HCT116 (cell line): ENCODE results near the gene FYCO1. TPM values are rescaled to one million over a fixed set of nuclear protein-coding genes. Genes with fewer than 3 reads are reported as not detected.

ENCODE experiments used
- ATAC-seq: fragments of 200-7000 bp; cut with Tn5 transposase; 2 replicates; pipeline ENCODE4 v1.9.1; 2020; ENCODE audit warnings: mild to moderate bottlenecking, moderate library complexity
- BruUV-seq: library from RNA; stranded (reverse); fragments of 400-500 nt; replicated peaks from 2 replicates; lab custom pipeline; 2021; lab: Mats Ljungman, UMichigan
- CTCF ChIA-PET: fragments of 300-600 bp; sonication (Branson Sonifier 250); formaldehyde crosslinking; loops from one replicate; lab custom pipeline; 2021; ENCODE audit warnings: antibody characterized with exemption; lab: Charles Lee
- POLR2A ChIA-PET: fragments of 300-600, 350-600 bp; sonication (Branson Sonifier 250); formaldehyde crosslinking; loops from one replicate; lab custom pipeline; 2021; ENCODE audit warnings: antibody characterized with exemption; lab: Charles Lee
- RAD21 ChIA-PET, 2 experiments: fragments of 300-600 bp; sonication (Branson Sonifier 250); formaldehyde crosslinking; loops; one replicate each; lab custom pipeline; 2023; ENCODE audit warnings: low total read pairs in 2 of 2; ENCODE audit not compliant: uncharacterized antibody in 2 of 2, unreplicated experiment in 2 of 2, low non-redundant PET in 1 of 2; lab: Charles Lee
- DNase-seq: peaks from one replicate; pipeline ENCODE4 v3.0.0-alpha.2; 2010; ENCODE audit warnings: low read depth, low spot score
- H2AFZ ChIP-seq: fragments of 200-600 bp; shearing (Covaris generic), sonication (generic); 2 replicates; pipeline ENCODE4 v1.6.1; 2017; ENCODE audit warnings: low read depth, mixed run types, mixed read lengths, antibody characterized with exemption, low read length; ENCODE audit not compliant: poor library complexity, severe bottlenecking
- H3K27ac ChIP-seq: 2 replicates; pipeline ENCODE4 v1.5.1; 2012; ENCODE audit warnings: low read depth, low read length
- H3K27me3 ChIP-seq: fragments of 200-600 bp; sonication (generic); 2 replicates; pipeline ENCODE4 v1.6.1; 2016; ENCODE audit warnings: mixed run types, low read length, mixed read lengths; ENCODE audit not compliant: insufficient read depth
- H3K36me3 ChIP-seq, 2 experiments: fragments of 200-500 bp in 1 of 2; fragments of 200-600 bp in 1 of 2; sonication (Bioruptor generic) in 1 of 2; sonication (generic) in 1 of 2; 2 replicates each; pipeline versions ENCODE4 v1.5.1 to v1.6.1; 2014 to 2016; ENCODE audit warnings: low read length in 2 of 2, inconsistent platforms in 1 of 2, mixed read lengths in 1 of 2, mixed run types in 1 of 2; ENCODE audit not compliant: insufficient read depth in 2 of 2, control insufficient read depth in 1 of 2
- H3K4me1 ChIP-seq, 2 experiments: fragments of 200-600 bp in 1 of 2; sonication (generic) in 1 of 2; 2 replicates each; pipeline versions ENCODE4 v1.5.1 to v1.6.1; 2012 to 2017; ENCODE audit warnings: low read length in 2 of 2, inconsistent platforms in 1 of 2, mild to moderate bottlenecking in 1 of 2, mixed read lengths in 1 of 2, mixed run types in 1 of 2, moderate library complexity in 1 of 2; ENCODE audit not compliant: insufficient read depth in 2 of 2, control insufficient read depth in 1 of 2
- H3K4me2 ChIP-seq: fragments of 200-600 bp; sonication (generic); 2 replicates; pipeline ENCODE4 v1.6.1; 2017; ENCODE audit warnings: mixed run types, low read length, mixed read lengths
- H3K4me3 ChIP-seq, 2 experiments: fragments of 200-600 bp in 1 of 2; sonication (generic) in 1 of 2; replicated peaks in 1 of 2; 2 replicates each; pipeline ENCODE4 v1.5.1; 2011 to 2016; ENCODE audit warnings: low read length in 2 of 2, control low read depth in 1 of 2, low read depth in 1 of 2, mild to moderate bottlenecking in 1 of 2, mixed read lengths in 1 of 2, mixed run types in 1 of 2
- H3K79me2 ChIP-seq: fragments of 200-600 bp; sonication (generic); 2 replicates; pipeline ENCODE4 v1.6.1; 2017; ENCODE audit warnings: mild to moderate bottlenecking, mixed run types, low read length, moderate library complexity, mixed read lengths; ENCODE audit not compliant: insufficient read depth
- H3K9ac ChIP-seq: fragments of 200-600 bp; sonication (generic); 2 replicates; pipeline ENCODE4 v1.6.1; 2016; ENCODE audit warnings: low read length, mixed read lengths
- H3K9me2 ChIP-seq: fragments of 200-600 bp; sonication (generic), shearing (Covaris generic); 2 replicates; pipeline ENCODE4 v1.6.1; 2017; ENCODE audit warnings: mixed run types, mild to moderate bottlenecking, moderate library complexity; ENCODE audit not compliant: insufficient read depth
- H3K9me3 ChIP-seq, 2 experiments: fragments of 200-500 bp in 1 of 2; fragments of 200-600 bp in 1 of 2; sonication (Bioruptor generic) in 1 of 2; sonication (generic) in 1 of 2; 2 replicates each; pipeline ENCODE4 v1.6.1; 2014 to 2017; ENCODE audit warnings: low read length in 2 of 2, mixed read lengths in 2 of 2, inconsistent platforms in 1 of 2, low read depth in 1 of 2, mild to moderate bottlenecking in 1 of 2, mixed run types in 1 of 2, moderate library complexity in 1 of 2; ENCODE audit not compliant: control insufficient read depth in 1 of 2, insufficient read depth in 1 of 2
- H4K20me1 ChIP-seq: fragments of 200-600 bp; sonication (generic), shearing (Covaris generic); 2 replicates; pipeline ENCODE4 v1.6.1; 2017; ENCODE audit warnings: mixed run types, mild to moderate bottlenecking, moderate library complexity; ENCODE audit not compliant: insufficient read depth
- CEBPB ChIP-seq: IDR thresholded peaks from 2 replicates; pipeline ENCODE4 v1.6.1; 2012; ENCODE audit warnings: low read depth
- EZH2 ChIP-seq: fragments of 200-600 bp; sonication (generic); IDR thresholded peaks from 2 replicates; pipeline ENCODE4 v1.6.1; 2017; ENCODE audit warnings: antibody characterized with exemption, mixed run types
- FOSL1 ChIP-seq: IDR thresholded peaks from 2 replicates; pipeline ENCODE4 v1.6.1; 2012; ENCODE audit warnings: low read depth
- JUND ChIP-seq: IDR thresholded peaks from 2 replicates; pipeline ENCODE4 v1.6.1; 2012
- POLR2A ChIP-seq: IDR thresholded peaks from 2 replicates; pipeline ENCODE4 v1.7.0; 2011; ENCODE audit warnings: borderline replicate concordance; ENCODE audit not compliant: insufficient read depth, insufficient read length; ENCODE audit errors: extremely low read depth
- SIN3A ChIP-seq: IDR thresholded peaks from 2 replicates; pipeline ENCODE4 v1.6.1; 2012; ENCODE audit warnings: low read depth
- SP1 ChIP-seq: IDR thresholded peaks from 2 replicates; pipeline ENCODE4 v1.6.1; 2012; ENCODE audit warnings: low read depth
- TCF7L2 ChIP-seq: IDR thresholded peaks from 2 replicates; pipeline ENCODE4 v1.7.0; 2011; ENCODE audit warnings: borderline replicate concordance, inconsistent platforms; ENCODE audit not compliant: insufficient read depth, insufficient read length; ENCODE audit errors: extremely low read depth
- ZBTB33 ChIP-seq: IDR thresholded peaks from 2 replicates; pipeline ENCODE4 v1.6.1; 2011; ENCODE audit warnings: mild to moderate bottlenecking, low read length, moderate library complexity; ENCODE audit not compliant: insufficient replicate concordance; ENCODE audit errors: extremely low read depth
- ZFX ChIP-seq: fragments of 450-650 bp; IDR thresholded peaks from 2 replicates; pipeline ENCODE4 v1.6.1; 2017
- intact Hi-C: fragments of 100-400 bp; cut with micrococcal nuclease; formaldehyde crosslinking; loops from 2 replicates; pipeline ENCODE4 v1.10.0; 2022
- total RNA-seq: library from RNA; stranded (reverse); gene quantifications from one replicate; pipeline ENCODE4 v1.2.1, GENCODE V29; 2021; ENCODE audit not compliant: unreplicated experiment
- TF ChIP-seq, protein P1 (sequence below): IDR thresholded peaks from 2 replicates; pipeline ENCODE4 v1.6.1; 2012
- TF ChIP-seq, protein P2 (sequence below), 3 experiments: fragments of 200-600 bp in 1 of 3; sonication (generic) in 1 of 3; IDR thresholded peaks in 2 of 3; conservative IDR thresholded peaks in 1 of 3; 2 replicates each; pipeline ENCODE4 v1.5.1; 2012 to 2017; ENCODE audit warnings: low read depth in 2 of 3, low read length in 2 of 3, antibody characterized with exemption in 1 of 3, borderline replicate concordance in 1 of 3, control low read depth in 1 of 3, mild to moderate bottlenecking in 1 of 3, mixed read lengths in 1 of 3, mixed run types in 1 of 3, moderate library complexity in 1 of 3; ENCODE audit not compliant: insufficient read depth in 1 of 3

The FYCO1 gene
- total RNA-seq, 1 experiment from 2014 or later = 15.8 TPM

DNA sequence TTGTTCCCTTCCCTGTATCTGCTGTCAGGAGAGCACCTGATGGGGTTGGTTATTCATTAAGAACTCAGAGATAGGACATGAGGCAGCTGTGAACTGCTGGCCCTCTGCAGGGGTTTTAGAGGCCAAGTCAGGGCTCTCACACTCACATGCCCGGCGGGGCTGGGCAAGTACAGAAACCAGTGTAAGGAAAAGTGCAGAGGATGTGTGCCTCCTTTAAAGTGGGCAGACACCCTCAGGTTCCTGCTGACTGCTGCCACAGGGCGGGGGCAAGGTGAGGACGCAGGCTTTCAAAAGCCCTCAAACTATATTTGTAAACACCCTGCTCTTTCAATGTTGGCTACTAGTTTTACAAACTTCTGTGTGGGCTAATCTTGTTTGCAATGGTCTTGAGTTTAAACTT, 30.0 kb downstream of the FYCO1 start:
- ChIA-PET CTCF (no interaction called here), RAD21 (no interaction called here), POLR2A (no interaction called here)
- intact Hi-C loops = no loop called here
- Histone ChIP-seq H3K36me3 (peaks cover 10 to 25% of the 10 kb centered on the region in 2 experiments), H3K9ac (no peak overlapping the region), H3K4me2 (no peak overlapping the region), H2AFZ (no peak overlapping the region), H3K9me3 (no peaks in the 10 kb centered on the region), H3K27me3 (no peaks in the 10 kb centered on the region), H3K4me3 (no peak overlapping the region), H3K27ac (no peak overlapping the region), H3K9me2 (no peaks in the 10 kb centered on the region), H3K79me2 (no peaks in the 10 kb centered on the region), H3K4me1 (no peaks in the 10 kb centered on the region), H4K20me1 (no peaks in the 10 kb centered on the region)
- TF ChIP-seq JUND (no peak), TCF7L2 (no peak), SIN3A (no peak), EZH2 (no peak), ZBTB33 (no peak), POLR2A (no peak), ZFX (no peak), FOSL1 (no peak), SP1 (no peak), CEBPB (no peak)
- TF ChIP-seq, protein P1, sequence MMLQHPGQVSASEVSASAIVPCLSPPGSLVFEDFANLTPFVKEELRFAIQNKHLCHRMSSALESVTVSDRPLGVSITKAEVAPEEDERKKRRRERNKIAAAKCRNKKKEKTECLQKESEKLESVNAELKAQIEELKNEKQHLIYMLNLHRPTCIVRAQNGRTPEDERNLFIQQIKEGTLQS = no peak
- TF ChIP-seq, protein P2, sequence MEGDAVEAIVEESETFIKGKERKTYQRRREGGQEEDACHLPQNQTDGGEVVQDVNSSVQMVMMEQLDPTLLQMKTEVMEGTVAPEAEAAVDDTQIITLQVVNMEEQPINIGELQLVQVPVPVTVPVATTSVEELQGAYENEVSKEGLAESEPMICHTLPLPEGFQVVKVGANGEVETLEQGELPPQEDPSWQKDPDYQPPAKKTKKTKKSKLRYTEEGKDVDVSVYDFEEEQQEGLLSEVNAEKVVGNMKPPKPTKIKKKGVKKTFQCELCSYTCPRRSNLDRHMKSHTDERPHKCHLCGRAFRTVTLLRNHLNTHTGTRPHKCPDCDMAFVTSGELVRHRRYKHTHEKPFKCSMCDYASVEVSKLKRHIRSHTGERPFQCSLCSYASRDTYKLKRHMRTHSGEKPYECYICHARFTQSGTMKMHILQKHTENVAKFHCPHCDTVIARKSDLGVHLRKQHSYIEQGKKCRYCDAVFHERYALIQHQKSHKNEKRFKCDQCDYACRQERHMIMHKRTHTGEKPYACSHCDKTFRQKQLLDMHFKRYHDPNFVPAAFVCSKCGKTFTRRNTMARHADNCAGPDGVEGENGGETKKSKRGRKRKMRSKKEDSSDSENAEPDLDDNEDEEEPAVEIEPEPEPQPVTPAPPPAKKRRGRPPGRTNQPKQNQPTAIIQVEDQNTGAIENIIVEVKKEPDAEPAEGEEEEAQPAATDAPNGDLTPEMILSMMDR (IDR thresholded peaks at IDR 0.05 in 2 of 3, conservative IDR thresholded peaks at IDR 0.05 in 1 of 3; ENCODE audit: borderline replicate concordance in 1 of 3, insufficient read depth in 1 of 3, low read depth in 2 of 3, low read length in 2 of 3) = no peak
- DNase-seq (no peak), ATAC-seq (no peak)
- BruUV-seq = no TSS peak
